ENCODE results near the gene DHRS7B.

Gene DHRS7B

GRCh38 chr17:21194226-21194625 is 67.5 kb downstream of the DHRS7B start:
- H3K4me3 ChIP-seq (ENCODE audit: control insufficient read depth, low read depth, low read length), result no peak overlapping the region

GRCh38 chr17:21194703-21195102 is 67.9 kb downstream of the DHRS7B start:
- peak; percentile 55 for DNase-seq (ENCODE audit: low read depth)
- TF ChIP-seq CTCF (conservative IDR thresholded peaks at IDR 0.05; ENCODE audit: control insufficient read depth, insufficient read depth, low read depth, low read length), result no peak
- H3K4me3 ChIP-seq (ENCODE audit: control insufficient read depth, low read depth, low read length), result no peak overlapping the region

More at GRCh38 chr17:21194226-21194625, 67.5 kb downstream of the DHRS7B start:
- DNase-seq (ENCODE audit: low read depth), result no peak
- TF ChIP-seq CTCF (conservative IDR thresholded peaks at IDR 0.05; ENCODE audit: control insufficient read depth, insufficient read depth, low read depth, low read length), result no peak

GRCh38 chr17:21196126-21196525 is 69.4 kb downstream of the DHRS7B start:
- DNase-seq (ENCODE audit: low read depth), result no peak
- no peak for TF ChIP-seq CTCF (conservative IDR thresholded peaks at IDR 0.05; ENCODE audit: control insufficient read depth, insufficient read depth, low read depth, low read length)
- H3K4me3 ChIP-seq (ENCODE audit: control insufficient read depth, low read depth, low read length), result no peak overlapping the region

- no peak overlapping the region for H3K4me3 ChIP-seq (ENCODE audit: control insufficient read depth, low read depth, low read length)
- DNase-seq (ENCODE audit: low read depth), result no peak
- no peak for TF ChIP-seq CTCF (conservative IDR thresholded peaks at IDR 0.05; ENCODE audit: control insufficient read depth, insufficient read depth, low read depth, low read length)
Observed at GRCh38 chr17:21198411-21198810, 71.6 kb downstream of the DHRS7B start.

GRCh38 chr17:21199311-21199710 is 72.5 kb downstream of the DHRS7B start:
- no peak for TF ChIP-seq CTCF (conservative IDR thresholded peaks at IDR 0.05; ENCODE audit: control insufficient read depth, insufficient read depth, low read depth, low read length)
- DNase-seq (ENCODE audit: low read depth), result peak; percentile 73

GRCh38 chr17:21199856-21200255 is 73.1 kb downstream of the DHRS7B start:
- no peak for TF ChIP-seq CTCF (conservative IDR thresholded peaks at IDR 0.05; ENCODE audit: control insufficient read depth, insufficient read depth, low read depth, low read length)
- DNase-seq (ENCODE audit: low read depth), result no peak
- H3K4me3 ChIP-seq (ENCODE audit: control insufficient read depth, low read depth, low read length), result no peak overlapping the region

More at GRCh38 chr17:21199311-21199710, 72.5 kb downstream of the DHRS7B start:
- no peak overlapping the region for H3K4me3 ChIP-seq (ENCODE audit: control insufficient read depth, low read depth, low read length)
